Measurements from ENCODE around the gene CYP2W1.
"Not testable (repeated sequence)": the region's sequence is repeated elsewhere in the genome, so short reads cannot be mapped to it uniquely, and the experiment has no call there.

The CYP2W1 gene

DNA sequence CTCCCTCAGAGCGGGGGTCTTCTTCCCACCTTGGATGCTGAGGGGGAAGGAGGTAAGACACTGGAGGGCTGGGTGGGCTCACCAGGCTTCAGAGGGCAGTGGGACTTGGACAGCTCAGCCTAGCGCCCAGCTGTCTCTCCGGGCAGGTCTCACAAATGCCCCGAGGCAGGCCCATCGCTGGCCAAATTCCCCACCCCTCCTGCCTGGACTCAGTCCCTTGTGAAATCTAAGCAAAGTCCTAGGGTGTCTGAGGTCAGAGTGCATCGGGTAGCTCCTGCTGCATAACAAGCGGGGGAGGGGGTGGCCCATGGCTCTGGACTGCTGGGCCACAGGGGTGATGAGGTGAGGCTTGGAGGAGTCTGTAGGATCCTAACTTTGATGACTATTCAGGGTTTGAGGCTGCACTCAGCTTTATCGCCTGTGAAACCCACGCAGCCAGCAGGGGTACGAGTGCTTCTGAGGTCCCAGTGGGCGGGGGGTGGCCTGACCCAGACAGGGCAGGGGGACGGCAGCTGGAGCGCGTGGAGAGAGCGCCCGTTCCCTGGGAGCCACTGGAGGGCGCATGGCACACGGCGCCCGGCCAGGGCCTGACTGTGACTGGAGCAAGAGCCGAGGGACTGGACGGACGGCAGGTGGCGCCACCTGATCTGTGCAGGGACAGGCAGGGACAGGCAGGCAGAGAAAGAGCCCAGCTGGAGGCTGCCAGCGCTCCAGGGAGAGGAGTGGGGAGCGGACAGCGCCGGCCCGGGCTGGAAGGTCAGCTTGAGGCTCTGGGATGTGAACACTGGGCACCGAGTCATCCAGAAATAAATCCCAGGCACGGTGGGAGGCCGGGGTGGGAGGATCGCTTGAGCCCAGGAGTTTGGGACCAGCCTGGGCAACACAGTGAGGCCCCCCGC is 10.0 kb downstream of the CYP2W1 start:
- peak; percentile 84 to 91 for DNase-seq (ENCODE audit: extremely low read depth in 1 of 2, low read depth in 1 of 2)

DNA sequence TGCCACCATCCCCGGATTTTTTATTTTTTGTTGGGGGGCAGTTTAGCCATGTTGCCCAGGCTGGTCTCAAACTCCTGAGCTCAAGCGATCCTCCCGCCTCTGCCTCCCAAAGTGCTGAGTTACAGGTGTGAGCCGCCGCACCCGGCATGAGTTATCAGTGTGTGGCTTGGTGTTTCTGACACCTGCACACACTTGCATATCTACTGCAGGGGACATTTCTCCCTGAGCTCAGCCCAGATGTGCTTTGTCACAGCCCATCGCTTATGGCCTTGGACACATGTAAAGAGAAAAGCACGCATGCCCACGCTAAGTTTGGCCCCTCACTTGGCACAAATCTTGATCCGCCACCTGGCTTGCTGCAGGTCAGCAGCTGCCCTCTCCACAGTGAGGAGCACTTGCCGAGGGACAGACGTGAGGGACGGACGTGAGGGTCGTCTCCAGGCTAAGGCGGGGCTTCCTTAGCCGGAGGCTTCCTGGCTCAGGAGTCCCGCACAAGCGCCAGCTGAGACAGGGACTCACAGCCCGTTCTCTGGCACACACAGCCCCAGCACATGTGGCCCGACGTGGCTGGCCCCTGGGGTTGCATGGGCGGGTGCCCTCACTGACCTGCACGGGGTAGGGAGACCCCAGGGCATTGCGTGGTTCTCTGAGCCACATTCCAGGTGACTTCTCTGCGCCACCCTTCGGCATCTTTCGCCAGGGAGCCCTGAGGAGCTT is 11.8 kb downstream of the CYP2W1 start:
- DNase-seq (ENCODE audit: extremely low read depth in 1 of 2, low read depth in 1 of 2): no peak

DNA sequence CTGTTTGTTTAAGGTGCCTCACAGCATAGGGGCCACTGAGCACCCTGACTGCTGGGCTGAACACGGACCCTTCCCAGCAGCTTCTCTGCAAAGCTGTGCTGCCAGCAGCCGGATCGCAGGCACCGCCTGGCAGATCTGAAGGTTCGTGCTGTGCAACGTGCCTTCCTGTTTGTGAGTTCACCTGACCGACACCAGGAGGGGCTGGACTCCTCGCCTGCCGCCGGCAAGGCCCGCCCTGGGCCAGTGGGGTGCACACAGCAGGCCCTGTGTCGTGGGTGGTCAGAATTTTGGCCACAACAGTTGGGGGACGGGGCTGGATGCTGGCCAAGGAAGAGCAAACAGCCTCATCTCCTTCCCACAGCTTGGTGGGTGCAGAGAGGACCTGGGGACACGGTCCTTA is 12.6 kb downstream of the CYP2W1 start:
- DNase-seq (ENCODE audit: extremely low read depth in 1 of 2, low read depth in 1 of 2): no peak

DNA sequence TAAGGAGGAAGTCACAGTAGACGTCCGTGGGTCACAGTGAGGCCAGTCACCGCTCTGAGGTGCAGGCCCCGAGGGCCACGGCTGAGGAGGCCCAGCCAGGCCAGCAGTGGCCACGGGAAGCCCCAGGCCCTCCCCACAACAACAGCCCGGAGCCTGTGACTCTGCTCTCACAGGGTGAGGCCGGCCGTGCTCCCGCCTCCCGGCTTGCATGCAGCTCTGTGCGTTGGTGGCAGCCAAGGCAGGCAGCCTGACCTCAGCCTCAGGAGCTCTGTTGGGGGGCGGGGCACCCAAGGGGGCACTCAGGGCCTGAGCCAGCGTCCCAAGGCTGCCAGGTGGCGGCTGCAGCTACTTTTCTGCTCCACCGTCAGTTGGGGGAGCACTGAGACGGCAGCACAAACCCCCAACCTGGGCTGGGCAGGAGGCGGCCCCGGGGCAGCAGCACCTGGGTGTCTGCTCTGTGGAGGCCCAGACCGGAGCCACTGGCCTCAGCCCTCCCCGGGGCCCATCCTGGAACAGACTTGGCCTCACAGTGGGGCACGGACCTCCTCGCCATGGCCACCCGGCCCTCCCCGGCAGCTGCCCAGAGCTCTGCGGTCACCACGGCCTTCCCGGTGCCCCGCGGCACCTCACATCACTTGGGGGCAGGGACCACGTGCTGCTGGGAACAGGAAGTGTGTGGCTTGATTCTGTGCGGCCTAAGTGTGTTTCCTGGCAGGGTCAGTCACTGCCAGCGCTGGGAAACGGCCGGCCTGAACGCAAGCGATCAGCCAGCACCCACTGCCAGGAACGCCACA is 13.3 kb downstream of the CYP2W1 start:
- DNase-seq (ENCODE audit: extremely low read depth in 1 of 2, low read depth in 1 of 2): no peak

DNA sequence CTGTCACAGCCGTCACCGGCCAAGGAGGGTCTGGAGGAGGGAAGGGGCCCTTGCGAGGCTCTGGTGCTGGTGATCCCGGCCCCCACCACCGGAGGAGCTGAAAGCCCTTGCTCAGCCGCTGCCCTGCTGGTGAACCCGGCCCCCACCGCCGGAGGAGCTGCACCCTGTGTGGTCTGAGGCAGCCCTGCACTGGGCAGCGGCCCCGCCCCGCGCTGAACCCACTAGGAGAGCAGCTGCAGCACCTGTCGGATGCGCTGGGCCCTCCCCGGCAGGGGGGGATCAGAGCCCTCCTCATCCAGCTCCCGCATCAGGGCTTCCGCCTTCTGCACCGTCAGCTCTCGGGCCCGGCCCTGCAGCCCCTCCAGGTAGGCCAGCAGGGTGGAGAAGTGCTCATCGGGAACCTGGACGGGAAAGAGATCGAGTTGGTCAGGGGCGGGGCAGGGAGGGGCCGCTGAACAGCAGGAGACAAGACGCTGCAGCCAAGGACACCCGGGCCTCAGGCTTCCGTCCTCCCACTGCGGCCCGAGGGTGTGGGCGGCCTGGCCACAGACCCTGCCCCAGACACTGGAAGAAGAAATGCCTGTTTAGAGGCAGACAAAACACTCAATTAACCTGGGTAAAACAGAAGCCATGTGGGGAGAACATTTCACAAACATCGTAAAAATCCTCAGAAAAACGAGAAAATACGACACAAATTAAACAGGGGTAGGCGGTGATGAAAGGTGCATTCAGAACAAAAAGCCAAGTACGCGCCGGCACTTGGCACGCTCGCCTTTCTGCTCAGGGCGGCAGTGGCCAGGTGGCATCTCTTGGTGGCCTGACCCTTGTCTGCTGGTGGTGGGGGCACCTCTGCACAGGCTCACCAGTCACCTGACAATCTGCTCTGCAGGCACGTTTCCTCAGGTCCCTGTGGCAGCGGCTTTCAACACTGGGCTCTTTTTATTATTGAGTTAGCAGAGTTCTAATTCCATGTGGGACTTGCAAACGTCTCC is 14.7 kb downstream of the CYP2W1 start:
- DNase-seq (ENCODE audit: extremely low read depth in 1 of 2, low read depth in 1 of 2): no peak

DNA sequence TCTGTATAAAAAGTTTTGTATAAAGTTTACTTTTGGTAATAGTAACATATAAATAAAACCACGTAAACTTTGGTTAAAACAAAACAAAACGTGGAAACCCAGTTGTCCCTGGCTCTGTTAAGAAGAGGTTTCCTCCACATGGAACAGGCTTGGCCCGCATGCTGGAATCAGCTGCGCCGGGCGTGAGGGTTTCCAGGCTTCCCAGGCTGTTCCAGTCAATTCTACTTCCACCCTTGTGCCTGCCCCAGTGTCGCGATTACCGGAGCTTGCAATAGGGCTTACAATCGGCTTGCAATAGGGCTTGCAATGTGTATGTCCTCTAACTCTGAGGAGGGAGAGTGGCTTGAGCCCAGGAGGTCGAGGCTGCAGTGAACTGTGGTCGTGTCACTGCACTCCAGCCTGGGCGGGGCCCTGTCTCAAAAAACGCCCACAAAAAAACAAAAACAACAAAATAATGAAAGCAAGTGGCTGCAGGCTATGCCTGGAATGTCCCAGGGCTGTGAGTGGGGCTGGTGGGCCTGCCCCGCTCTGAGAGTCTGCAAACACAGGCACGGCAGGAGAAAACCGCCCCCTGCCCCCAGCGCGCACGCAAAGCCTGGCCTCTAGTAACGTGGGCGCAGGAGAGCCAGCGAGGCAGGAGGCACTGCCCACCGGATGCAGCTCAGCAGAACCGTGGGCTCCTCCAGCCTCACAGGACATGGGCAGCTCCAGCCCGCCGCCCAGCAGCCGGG is 16.3 kb downstream of the CYP2W1 start:
- no peak for DNase-seq (ENCODE audit: extremely low read depth in 1 of 2, low read depth in 1 of 2)

DNA sequence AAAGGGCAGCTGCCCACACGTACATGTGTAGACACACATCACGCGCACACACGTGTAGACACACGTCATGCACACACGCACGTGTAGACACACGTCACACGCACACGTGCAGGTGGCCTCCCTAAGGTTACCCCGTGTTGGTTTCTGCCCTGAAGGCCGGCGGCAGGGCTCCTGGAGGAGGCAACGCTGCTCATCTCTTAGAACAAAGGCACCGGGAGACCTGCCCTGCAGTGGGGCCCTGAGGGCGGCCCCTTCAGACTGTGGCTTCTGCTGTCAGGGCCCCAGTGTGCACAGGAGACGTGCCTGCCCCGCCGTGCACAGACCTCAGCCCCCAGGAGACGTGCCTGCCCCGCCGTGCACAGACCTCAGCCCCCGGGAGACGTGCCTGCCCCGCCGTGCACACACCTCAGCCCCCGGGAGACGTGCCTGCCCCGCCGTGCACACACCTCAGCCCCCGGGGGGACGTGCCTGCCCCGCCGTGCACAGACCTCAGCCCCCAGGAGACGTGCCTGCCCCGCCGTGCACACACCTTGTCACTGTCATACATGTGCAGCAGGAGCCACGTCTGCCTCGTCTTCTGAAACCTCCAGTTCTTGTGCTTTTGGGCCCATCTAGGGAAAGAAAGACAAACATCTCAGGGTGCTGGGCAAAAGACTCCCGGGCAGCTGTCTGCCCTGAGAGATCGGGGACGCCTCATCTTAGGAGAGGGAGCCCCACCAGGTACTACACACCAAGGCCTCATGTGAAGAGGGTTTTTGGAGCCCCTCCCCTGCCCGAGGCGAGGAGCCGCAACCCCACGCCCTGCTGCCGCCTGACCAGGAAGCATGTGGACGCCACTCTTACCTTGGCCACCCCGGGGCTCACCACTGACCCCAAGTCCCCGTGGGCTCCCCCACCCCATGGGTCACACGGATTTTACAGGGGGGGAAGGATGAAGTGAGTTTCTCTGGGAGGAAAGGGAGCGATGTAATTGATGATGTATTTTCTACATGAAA is 17.3 kb downstream of the CYP2W1 start:
- DNase-seq (ENCODE audit: extremely low read depth in 1 of 2, low read depth in 1 of 2): no peak

DNA sequence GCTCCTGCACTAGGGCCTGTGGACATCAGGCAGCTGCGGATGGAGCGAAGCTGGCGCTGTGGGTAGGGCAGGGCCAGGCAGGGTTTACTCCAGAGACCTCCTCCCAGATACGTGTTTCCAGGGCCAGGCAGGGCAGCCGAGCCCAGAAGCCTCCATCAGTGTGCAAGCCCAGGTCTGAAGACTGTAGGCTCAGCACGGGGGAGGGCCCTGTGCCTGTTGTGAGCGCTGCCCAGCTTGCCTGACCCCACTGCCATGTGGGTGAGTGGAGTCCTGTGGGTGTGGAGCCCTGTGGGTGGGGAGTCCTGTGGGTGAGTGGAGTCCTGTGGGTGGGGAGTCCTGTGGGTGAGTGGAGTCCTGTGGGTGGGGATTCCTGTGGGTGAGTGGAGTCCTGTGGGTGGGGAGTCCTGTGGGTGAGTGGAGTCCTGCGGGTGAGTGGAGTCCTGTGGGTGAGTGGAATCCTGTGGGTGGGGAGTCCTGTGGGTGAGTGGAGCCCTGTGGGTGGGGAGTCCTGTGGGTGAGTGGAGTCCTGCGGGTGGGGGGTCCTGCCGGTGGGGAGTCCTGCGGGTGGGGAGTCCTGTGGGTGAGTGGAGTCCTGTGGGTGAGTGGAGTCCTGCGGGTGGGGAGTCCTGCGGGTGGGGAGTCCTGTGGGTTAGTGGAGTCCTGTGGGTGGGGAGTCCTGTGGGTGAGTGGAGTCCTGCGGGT is 18.2 kb downstream of the CYP2W1 start:
- not testable (repeated sequence) for DNase-seq (ENCODE audit: extremely low read depth in 1 of 2, low read depth in 1 of 2)

DNA sequence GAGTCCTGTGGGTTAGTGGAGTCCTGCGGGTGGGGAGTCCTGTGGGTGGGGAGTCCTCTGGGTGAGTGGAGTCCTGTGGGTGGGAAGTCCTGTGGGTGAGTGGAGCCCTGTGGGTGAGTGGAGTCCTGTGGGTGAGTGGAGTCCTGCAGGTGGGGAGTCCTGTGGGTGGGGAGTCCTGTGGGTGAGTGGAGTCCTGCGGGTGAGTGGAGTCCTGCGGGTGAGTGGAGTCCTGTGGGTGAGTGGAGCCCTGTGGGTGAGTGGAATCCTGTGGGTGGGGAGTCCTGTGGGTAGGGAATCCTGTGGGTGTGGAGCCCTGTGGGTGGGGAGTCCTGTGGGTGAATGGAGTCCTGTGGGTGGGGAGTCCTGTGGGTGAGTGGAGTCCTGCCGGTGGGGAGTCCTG is 19.0 kb downstream of the CYP2W1 start:
- DNase-seq (ENCODE audit: extremely low read depth in 1 of 2, low read depth in 1 of 2): not testable (repeated sequence)

DNA sequence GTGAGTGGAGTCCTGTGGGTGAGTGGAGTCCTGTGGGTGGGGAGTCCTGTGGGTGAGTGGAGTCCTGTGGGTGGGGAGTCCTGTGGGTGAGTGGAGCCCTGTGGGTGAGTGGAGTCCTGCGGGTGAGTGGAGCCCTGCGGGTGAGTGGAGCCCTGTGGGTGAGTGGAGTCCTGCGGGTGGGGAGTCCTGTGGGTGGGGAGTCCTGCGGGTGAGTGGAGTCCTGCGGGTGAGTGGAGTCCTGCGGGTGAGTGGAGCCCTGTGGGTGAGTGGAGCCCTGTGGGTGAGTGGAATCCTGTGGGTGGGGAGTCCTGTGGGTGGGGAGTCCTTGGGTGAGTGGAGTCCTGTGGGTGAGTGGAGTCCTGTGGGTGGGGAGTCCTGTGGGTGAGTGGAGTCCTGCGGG is 19.5 kb downstream of the CYP2W1 start:
- not testable (repeated sequence) for DNase-seq (ENCODE audit: extremely low read depth in 1 of 2, low read depth in 1 of 2)

DNA sequence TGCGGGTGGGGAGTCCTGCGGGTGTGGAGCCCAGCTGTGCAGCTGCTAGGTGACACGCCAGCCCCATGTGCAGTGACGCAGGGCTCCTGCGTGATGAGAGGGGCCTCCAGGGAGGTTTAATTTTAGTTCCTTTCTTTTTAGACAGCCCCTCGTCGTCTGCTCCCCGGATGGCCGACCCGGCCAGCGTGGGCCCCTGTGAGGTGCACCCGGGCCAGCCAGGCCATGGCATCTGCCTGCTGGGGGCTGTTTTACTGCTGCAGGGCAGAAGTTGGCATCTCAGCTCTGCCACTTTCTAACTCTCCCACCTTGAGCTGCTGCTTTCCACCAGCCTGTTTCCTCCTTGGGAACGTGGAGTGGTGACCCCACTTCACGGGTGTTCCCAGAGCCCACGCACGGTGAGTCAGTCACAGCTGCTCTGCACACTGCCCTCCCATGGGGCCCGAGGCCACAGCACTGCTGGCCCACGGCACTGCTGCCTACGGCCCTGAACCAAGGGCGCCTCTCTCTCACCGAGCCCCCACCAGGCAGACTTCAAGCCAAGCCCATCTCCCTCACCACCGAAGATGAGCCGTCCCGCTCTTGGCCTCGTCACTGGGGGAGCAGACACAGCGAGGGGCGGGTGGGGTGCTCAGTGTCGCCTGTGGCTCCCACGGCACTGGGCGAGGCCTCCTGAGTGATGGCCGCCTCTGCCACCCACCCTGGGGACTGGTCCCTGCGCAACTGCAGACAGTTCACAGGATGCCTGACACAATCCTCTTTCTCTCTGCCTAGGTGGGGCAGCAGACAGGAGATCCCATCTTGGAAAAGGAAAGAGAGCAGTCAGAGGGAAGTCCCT is 21.3 kb downstream of the CYP2W1 start:
- no peak for DNase-seq (ENCODE audit: extremely low read depth in 1 of 2, low read depth in 1 of 2)

DNA sequence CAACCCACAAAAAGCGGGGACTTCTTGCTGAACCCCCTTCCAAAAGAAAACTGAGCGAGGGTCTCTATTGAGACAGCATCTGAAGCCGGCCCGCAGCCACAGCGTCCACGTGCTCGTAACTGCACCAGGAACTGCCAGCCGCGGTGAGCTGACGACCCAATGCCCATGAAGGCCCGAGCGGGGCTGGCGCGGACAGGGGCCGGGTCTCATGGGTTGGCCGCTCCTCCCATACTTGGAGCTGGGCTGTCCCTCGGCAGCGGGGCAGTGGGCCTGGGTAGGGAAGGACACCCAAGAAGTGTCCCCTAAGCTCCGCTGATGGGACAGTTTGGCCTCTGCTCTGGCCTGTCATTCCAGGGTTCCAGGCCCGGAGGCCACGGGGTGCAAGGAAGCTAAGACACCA is 22.3 kb downstream of the CYP2W1 start:
- DNase-seq (ENCODE audit: extremely low read depth in 1 of 2, low read depth in 1 of 2): no peak

DNA sequence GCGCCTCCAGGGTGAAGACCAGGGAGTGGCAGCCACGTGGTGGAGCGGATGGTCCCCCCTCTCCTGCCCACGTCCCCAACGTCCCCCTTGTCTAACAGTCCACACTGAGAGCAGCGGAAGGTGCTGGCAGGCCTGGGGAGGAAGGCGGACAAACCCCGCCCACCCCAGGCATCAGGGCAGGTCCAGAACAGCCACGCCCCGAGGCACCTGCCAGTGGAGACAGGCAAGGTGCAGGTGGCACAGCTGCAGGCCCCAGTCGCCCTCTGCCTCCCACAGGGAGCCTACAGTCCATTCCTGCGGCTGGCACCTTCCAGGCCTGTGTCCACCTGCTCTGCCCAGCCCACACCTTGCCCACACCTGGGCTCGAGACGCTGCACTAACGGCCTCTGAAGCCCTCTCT is 24.9 kb downstream of the CYP2W1 start:
- no peak for DNase-seq (ENCODE audit: extremely low read depth in 1 of 2, low read depth in 1 of 2)

DNA sequence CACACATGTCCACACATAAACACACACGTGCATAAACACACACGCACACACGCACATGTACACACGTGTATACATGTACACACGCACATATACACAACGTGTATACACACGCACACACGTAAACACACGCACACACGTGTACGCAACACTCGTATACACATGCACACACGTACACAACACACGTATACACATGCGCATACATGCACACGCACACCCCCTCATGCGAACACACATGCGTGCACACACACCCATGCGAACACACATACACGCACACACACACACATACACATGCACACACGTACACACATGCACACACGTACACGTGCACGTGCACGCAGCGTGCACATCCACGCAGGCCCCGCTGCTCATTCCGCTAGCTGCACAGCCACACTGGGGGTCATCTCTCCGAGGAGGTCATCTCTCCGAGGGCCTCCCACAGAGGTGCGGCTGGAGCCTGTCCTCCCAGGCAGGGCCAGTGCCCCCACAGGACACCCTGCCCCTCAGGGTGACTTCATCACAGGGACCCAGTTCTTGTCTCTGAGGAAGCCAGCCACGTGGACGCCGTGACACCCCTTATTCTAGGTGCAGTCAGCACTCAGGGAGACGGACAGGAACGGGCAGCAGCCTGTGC is 25.9 kb downstream of the CYP2W1 start:
- no peak for DNase-seq (ENCODE audit: extremely low read depth in 1 of 2, low read depth in 1 of 2)

DNA sequence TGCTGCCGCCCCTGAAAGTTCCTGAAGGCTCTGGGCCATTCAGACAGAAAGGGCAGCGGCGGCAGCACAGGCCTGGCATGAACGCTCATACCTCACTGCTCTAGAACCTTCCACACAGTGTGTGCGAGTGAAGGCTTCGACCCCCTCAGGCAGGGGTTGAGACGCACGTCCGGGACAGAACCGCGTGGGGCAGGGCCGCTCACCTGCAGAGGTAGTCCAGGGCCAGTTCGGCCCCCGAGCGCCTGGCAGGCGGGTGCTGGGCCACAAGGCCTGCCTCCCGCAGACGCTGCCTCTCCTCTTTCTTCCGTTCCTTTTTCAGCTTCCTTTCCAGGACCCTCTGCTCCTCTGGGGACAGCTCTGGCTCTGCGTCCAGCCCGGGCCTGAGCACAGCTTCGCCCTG is 26.8 kb downstream of the CYP2W1 start:
- DNase-seq (ENCODE audit: extremely low read depth in 1 of 2, low read depth in 1 of 2): no peak

DNA sequence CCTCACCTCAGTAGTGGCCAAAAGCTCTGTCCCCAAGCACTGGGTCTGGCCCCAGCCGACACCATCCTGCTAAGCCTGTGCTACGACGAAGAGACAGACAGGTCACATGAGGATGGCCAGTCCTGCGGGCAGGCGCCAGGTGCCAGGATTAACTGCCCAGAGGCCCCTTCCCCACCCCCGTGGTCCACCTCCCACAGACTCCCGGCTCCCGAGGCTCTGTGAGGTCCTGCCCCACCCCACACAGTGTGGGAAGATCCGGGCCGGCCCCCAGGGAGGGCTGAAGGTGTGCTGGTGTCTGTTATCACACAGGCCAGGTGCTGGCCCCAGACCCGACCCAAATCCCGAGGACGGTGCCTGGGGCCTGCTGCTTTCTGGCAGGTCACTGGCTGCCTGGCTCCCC is 27.2 kb downstream of the CYP2W1 start:
- no peak for DNase-seq (ENCODE audit: extremely low read depth in 1 of 2, low read depth in 1 of 2)

All from stimulated activated CD8-positive, alpha-beta memory T cell treated with anti-CD3 and anti-CD28 coated beads, Interleukin-7, amount 100 ng/mL, for 48 hours (primary cell).